Glomerular visceral epithelial cell (primary cell): ENCODE measurements around the gene TPRG1.

ENCODE experiments used
- DNase-seq: peaks from one replicate; pipeline ENCODE4 v3.0.0-alpha.2; 2016; ENCODE audit errors: extremely low spot score

Gene TPRG1

DNA sequence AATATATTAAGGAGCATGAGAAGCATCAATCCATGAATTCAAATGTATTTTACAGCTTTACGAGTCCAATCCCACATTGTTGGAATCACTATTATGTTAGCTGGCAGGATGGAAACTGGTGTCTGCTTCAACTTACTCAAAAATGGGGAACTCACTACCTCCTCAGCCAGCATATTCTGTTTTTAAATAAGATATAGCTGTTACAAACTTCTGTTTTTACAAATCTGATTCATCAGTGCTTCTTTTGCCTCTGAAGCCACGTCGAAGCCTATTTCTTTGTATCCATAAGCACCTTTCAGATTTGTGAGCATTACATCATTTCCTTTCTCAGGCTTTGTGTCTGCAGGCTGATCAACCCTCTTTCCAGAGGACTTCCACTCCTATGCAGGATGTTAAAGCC lies 105.9 kb downstream of the TPRG1 start:
- no peak for DNase-seq

DNA sequence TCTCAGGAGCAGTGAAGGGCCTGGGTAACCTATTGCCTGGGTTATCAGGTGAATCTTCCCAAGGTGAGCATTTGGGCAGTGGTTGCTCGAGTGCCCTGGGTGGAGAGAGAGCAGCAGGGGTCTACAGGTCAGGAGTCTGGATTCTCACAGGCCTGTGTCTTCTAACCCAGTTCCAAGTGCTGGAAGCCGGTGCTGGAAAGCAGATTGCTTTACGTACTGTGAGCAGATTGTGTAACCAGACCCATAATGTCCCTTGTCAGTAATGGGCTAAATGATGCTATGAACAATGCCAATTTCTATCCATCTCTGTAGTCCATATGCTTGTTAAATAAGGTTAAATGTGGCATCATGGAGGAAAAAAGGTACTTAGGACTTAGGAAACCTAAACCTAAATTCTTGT lies 106.5 kb downstream of the TPRG1 start:
- no peak for DNase-seq

DNA sequence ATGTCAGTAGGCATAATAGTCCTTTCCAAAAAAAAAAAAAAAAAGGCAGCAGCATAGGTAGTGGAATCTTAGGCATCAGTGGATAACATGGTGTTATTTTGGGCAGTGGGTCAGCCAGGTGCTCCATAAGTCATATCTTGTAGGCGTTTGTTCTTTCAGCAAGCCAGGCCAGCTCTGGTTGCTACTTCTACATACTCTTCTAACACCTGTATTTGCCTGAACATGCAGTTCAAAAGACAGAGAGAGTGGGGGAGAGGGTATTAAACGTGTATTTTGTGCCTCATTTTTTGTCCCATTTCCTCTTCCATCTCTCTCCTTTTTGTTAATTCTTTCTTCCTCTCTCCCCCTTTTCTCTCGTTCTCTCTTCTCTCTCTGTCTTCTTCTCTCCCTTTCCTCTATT lies 110.4 kb downstream of the TPRG1 start:
- no peak for DNase-seq

DNA sequence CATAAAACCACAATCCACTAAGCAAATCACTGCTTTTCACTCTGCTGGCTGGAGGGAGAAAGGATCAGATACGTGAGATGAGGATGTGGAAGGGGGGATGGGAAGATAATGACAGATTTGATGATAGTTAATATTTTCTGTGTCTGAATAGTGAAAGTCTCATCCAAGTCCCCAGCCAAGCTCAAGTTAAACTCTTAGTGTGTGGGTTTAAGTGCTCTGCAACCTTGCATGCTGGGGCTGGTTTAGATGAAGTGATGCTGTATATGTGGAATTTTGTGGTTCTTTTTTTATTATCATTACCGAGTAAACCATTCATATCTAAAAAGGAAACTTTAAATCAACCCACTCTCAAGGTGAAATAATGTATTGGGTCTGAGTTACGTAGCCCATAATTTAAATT lies 111.0 kb downstream of the TPRG1 start:
- DNase-seq: peak; percentile 68

DNA sequence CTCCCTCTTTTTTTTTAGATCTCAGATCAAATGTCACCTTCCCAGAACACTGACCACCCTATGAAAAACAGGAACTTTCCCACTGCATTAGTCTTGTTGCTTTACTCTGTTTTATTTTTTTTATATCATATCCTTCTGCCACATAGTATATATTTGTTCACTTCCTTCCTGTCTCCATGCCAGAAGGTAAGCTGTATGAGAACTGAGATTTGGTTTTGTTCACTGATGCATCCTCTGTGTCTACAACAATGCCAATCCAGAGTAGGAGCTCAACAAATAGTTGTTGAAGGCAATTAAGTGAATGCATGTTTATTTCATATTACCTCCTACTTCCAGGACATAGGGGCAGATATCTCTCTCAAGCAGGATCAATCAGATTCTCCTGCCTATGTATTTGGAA lies 114.4 kb downstream of the TPRG1 start:
- DNase-seq: no peak

DNA sequence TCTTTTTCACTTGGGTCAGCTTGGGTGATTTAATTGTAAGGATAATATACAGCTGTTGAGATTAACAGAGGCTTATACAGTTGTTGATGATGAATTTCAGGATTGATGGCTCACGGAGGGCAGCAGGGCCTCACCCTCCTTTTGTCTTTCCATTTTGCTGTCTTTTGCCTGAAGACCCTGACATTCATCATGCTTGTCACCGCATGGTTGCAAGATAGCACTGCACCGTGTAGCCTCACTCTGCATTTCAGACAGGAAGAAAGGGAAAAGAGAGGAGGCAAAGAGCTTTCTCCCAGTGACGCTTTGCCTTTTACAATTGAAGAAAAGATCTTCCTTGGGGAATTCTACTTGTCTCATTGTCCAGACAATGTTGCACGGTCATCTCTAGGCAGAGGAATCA lies 115.1 kb downstream of the TPRG1 start:
- no peak for DNase-seq

DNA sequence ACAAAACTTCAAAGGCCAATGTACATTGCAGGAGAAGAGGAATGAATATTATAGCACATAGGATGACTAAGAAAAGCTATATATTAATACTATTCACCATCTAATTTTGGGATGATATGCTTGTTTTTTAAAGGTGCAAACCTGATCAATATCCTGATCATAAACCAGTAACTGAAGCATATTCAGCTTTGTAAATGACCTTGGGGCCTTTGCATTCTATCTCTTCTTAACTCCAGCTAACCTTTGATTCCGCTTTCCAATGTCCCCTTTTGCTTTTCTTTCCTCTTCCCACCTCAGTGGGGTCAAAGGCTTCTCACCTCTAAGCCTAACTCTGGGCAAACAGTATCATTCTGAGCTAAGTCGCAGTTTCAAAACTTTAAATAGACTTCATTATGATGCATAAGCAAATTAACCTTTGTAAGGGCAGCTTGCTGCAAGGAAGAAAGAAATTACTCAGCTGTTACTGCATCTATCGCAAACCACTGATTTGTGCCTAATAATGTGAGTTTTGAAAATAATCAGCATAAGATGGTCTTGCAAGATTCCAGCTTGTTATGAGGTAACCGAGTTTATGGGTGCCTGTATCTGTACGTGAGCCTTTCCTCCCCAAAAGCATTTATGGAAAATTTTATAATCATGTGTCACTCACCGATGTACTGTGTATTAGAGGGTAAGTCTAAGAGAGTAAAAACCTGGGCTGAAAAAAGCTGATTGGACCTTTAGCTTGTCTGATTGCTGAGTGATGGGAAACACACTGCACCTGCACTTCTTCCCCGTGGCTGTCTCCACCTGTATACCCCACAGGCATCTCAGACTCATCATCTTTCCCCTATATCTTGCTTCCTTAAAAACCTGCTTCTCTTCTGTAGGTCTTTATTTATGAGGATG lies 116.8 kb downstream of the TPRG1 start:
- DNase-seq: no peak

DNA sequence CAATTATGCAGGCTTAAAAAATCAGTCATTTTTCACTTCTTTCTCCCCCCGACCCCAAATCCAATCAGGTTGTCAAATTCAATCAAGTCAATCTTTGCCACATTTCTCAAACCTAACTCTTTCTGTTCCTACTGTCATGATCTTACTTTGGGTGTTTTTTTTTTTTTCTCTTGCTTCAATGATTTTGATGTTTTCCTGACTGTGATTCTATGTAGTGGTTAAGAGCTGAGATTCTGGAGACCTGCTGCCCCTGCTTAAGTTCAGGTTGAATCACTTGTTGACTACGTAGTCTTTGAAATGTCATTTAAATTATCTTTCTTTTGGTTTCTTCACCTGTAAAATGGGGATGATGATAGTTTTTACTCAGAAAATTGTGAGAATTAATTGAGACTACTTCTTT lies 117.5 kb downstream of the TPRG1 start:
- DNase-seq: no peak

DNA sequence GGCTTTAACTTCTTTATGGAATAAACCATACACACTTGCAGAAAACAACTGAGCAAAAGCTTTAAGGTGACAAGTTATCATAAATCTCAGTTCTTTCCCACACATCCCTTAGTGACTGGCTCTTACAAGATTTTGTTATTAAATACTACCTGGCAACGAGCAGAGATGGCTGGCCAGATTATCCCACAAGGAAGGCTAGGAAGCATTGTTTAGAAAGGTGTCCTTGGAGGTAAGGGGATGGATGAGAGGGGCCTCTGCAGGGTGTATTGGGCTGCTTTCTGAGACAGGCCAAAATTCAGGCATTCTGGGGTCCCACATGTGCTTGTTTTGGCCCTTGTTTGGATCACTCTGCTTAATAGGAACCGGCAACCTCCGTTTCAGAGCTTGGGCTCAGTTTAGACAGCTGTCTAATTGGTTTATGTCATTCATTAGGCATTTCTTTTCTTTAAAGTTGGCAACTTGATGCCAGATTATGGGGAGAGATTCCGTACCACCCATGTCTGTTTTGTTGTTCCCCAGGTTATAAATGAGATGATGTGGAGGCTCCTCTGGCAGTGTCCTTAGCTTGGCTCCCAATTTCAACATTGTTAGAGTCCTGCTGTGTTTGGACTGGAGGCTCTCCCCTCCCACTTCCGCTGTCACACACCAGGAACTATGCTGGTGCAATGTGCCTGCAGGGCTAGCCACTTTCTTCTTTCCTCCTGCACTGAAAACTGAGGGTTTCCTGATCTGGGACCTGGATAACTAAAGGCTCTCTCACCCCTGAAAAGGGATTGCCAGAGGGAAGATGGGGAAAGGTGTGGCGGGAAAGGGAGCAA lies 121.1 kb downstream of the TPRG1 start:
- DNase-seq: no peak

DNA sequence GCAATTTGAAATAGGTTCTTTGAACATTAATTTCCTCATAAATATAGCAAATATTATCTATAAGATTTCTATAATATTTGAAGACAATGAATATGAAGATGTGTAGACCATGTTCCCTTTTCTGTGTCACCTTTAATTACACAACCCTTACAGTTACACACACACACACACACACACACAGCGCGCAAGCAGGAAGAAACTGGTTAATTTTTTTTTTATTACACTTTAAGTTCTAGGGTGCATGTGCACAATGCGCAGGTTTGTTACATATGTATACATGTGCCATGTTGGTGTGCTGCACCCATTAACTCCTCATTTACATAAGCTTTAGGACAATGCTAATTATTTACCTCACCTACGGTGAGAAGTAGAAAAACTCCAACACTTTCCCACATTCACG lies 122.9 kb downstream of the TPRG1 start:
- no peak for DNase-seq

DNA sequence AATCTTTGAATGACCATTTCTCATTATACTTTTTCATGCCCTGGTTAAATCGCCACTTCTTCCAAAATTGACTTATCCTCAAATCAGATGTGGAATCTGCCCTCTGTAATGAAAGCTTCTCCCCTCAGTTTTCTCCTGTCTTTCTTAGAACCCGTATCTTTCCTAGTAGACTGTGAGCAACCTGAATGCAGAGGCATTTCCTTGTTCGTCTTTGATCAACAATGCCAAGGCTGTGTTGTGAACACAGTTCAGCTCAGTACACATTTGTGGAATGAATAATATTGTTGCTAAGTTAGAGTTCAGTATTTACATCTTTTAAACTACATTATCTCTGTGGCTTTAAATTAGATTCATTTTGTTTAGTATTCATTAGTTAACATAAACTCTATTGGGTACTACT lies 123.3 kb downstream of the TPRG1 start:
- no peak for DNase-seq

DNA sequence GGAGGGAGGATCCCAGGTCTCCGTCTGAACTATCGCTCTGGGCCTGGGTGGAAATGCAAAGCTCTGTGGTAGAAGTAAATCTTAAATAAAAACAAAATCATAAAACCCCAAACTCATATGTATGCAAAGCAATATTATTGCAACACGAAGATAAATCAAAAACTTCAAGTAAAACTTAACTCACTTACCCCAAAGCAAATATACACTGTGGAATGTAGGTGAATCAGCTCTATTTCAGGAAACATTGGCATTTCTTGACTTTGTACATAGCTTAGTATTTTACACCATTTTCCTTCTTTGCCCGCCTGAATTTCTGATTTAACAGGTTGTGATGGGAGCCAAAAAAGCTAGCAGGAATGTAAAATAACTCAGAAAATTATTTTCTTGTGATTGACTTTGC lies 126.2 kb downstream of the TPRG1 start:
- DNase-seq: no peak

DNA sequence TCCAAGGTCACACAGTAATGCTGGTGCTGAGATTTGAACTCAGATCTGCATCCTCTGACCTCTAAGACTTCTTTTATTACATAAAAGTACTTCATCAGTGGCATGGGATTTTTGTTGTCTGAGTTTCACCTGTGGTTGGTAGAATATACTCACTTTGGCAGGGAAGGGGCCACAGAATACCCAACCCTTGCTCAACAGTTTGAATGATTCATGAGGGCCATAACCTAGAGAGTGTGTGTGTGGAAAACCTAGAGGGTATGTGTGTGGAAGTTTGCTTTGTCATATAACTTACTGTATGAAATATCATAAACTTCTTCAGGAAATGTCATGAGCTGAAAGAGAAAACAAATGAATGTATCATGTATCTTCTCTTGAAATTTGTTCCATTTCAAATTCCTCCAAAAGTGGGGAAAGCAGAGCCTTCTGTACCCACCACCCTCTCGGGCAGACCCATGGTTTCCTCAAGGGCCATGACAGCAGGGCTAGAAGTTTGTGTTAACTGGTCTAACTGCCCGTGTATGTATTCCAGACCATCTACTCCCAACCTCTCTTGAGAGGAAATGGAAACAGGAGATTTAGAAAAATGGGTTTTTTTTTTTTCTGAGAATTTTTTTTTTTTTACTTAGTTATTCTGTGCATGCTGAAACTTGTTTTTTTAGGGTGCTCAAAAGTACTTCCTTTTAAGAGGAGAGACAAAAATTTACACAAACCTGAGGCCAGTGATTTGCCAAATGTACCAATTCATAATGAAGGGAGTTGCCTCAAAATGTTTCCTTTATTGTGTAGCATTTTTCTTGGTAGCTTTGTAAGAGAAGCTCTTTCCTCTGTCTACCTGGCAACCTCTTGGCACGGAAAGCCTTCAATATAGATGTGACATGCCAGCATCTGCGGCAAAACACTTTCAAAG lies 127.0 kb downstream of the TPRG1 start:
- DNase-seq: no peak

DNA sequence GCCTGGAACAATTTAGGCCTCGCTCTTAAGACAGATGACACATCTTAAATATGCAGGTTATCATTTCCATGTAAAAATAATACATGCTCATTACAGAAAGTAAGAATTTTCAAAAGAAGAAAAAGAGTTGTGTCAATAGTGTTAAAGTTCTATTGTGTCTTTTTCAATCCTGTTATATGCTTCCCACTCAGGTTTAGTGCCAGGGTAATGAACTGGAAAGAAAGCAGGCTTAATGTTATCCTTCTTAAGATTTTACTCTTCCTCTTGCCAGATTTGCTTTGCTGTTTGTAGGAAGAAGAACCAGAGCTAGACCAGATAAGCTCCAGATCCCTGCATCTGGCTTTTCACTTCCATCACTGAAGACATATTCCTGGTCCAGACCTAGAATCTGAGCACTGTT lies 128.6 kb downstream of the TPRG1 start:
- DNase-seq: no peak

DNA sequence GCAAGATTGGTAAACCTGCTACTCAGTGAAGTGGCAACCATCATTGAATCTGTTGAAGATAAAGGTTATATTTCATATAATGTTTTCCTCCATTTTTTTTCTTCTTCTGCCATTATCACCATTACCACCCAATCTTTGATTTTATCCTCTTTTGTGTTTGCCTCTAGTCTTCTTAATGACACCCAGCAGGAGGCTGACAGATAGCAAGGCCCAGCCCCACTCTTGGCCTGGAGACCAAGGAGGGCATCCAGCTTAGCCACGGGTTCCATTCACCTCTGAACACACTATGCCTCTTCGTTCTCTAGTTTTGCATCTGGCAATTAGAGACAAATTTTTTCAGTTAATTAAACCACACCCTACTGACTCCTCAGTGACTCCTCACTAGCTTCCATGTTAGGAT lies 129.7 kb downstream of the TPRG1 start:
- no peak for DNase-seq

DNA sequence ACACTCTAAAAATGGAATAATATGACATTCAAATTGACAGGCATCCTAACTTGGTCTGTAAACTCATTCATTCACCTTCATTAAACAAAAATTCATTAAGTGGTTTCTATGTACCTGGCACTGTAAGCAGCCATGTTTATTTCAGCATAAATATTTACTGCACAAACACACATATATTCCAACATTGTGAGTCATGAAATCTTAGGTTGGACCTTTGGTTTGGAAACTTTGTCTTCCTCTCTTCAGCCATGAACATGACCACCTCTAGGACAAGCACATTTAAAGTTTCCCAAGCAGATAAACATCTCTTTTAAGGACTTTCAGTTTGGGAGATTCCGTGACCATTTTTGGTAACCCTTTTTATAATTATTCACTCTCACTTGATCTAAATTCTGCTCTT lies 131.8 kb downstream of the TPRG1 start:
- no peak for DNase-seq

DNA sequence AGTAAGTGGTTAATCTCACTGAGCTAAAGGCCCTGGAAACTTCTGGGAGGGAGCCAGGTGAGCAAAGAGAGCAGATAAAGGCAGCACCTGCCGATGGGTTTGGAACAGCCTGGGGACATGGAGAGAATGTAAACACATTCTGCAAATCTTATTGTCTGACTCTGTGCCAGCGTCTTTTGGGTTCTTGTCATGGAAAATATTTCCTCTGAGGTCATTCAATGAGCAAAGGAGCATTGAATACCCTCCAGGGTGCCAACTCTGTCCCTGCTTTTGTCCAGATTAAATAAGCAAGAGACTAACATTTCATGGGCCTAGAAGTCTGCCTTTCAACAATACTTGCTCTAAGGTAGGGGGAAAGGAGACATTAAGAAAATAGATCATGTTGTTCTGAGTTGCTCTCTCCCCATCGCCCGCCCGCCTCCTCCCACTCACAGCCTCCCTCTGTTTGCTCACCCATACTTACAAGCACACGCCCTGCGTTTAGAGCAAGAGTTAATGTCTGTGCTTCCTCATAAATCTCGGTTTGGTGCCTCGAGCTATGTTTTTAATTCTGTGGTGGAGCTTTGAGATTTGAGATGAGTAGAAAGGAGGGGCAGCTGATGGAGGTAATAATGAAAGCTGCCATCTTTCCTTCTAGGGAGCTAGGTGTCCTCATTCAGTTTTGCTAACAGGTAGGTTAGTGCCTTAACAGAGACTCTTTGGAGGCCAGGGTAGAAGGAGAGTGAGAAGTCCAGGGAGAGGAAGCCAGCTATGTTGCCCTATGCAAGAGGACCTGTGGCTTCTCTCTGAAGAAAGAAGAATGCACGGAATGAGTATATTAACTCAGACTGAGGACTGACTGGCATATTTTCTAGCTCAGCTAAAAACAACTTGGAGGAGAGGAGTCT lies 132.9 kb downstream of the TPRG1 start:
- no peak for DNase-seq

DNA sequence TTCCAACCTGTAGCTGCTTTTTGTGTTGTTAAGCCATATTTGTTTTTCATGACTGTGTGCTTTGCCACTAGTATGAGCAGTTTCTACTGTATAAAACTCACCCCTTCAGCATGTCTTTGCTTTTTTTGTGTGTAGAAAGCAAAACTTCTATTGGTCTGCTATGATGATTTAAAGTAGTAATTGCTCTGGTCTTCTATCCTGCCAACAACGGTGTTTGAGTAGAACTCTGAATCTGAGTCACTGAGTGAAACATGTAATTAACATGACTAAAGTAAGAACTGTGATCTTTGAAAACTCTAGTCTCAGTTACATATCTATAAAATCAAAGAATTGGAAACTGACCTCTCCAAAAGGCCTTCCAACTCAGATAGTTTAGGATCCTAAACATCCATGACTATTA lies 133.6 kb downstream of the TPRG1 start:
- no peak for DNase-seq

DNA sequence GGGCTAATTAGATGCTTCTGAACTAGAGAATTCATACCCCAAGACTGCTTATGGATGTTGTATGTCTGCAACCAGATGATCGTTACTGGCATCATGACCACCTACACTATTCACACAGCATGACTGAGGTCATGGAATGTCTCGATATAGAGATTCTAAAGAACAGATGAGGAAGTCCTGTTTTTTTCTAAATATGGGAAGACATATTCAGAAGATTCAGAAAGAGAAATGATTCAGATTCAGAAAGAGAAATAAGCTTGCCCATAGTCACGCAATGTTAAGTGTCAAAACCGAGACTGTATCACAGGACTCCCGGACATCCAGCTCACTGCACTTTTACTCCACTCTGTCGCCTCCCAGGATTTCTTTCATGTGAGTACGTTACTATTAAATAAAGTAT lies 136.2 kb downstream of the TPRG1 start:
- no peak for DNase-seq

DNA sequence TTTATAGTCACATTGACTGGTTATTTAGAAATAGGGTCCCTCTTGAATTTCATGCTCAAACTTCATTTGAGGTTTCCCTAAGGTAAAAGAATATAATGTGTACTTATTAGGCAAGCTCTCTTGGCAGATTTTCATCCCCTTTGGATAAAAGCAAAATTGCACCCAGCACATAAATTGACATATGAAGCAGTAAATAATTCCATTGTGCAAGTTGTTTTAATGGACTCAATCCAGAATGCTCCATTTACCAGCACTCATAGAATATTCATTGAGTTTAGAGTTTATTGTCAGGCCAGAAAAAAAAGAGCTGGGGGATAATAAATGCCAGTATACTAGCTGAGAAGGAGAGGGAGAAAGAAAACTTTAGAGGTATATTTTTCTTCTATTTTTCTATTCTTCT lies 136.8 kb downstream of the TPRG1 start:
- DNase-seq: no peak

DNA sequence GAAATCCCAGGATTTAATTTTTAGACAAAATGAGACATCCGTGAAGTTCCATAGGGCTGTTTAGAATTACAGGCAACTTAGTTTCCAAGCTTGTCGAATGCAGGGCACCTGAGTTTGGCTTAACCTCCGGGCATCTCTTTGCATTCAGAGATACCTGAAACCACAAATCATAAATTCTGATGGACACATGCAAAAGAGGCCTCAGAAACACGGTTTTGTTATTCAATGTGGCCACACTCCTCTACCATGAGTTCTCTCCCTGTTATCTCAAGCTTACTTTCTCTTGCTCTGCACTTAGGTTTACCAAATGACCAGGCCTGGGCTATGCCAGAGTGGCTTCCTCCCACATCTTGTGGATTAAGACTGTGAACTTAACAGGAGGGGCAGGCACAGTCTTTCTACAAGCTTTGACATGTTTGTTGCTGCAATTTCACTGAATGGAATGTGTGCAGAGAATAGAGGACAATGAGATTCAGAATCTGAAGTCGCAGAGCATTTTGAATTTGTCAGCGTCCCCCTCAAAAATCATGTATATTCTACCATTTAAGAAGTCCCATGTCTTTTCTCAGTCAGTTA lies 137.7 kb downstream of the TPRG1 start:
- DNase-seq: no peak
